ENCODE results near the gene UBE4A. TPM values are rescaled to one million over a fixed set of nuclear protein-coding genes. Genes with fewer than 3 reads are reported as not detected.

Gene UBE4A
- total and polyA plus RNA-seq, 2 donors (not counting 3 experiments of a cell fraction or from before 2014, with no cell fraction given) = 13.3 to 40.2 TPM

GRCh38 chr11:118435893-118436624, 76.7 kb downstream of the UBE4A start, which contains the start of gene KMT2A:
Gene KMT2A (plus strand): TSS chr11:118436492. CDS start chr11:118436513, 21 bp downstream.
- TF ChIP-seq JUN (IDR thresholded peaks at IDR 0.05; ENCODE audit: borderline replicate concordance, insufficient read depth, insufficient read length, low read depth) (no peak), POLR2A (IDR thresholded peaks at IDR 0.05; ENCODE audit: low read depth, low read length) (peak; percentile 81), POLR2AphosphoS5 (IDR thresholded peaks at IDR 0.05; ENCODE audit: insufficient read depth, low read depth, low read length) (peak; percentile 69), FOS (IDR thresholded peaks at IDR 0.05; ENCODE audit: borderline replicate concordance, insufficient read depth, low read length) (no peak), GATA2 (IDR thresholded peaks at IDR 0.05; ENCODE audit: insufficient read depth, insufficient read length, low read depth, low read length) (no peak), EZH2 (IDR thresholded peaks at IDR 0.05; ENCODE audit: borderline replicate concordance, low read depth, low read length, severe bottlenecking) (no peak)
- FAIRE-seq = peak; percentile 48
- Histone ChIP-seq H3K9ac (replicated peaks; ENCODE audit: extremely low read depth, insufficient read depth, low read length) (peak within 1 kb of the TSS; percentile 85), H4K20me1 (replicated peaks; ENCODE audit: control insufficient read depth, extremely low read depth, insufficient read depth, low read length) (peaks cover 14% of the 10 kb centered on the region), H3K4me2 (ENCODE audit: insufficient read depth, low read length) (peak within 1 kb of the TSS; percentile 83), H3K27me3 (ENCODE audit: control insufficient read depth in 2 of 2, insufficient read depth in 2 of 2, low read length in 2 of 2) (no peaks in the 10 kb centered on the region), H3K27ac (ENCODE audit: insufficient read depth, low read depth, low read length) (peak within 1 kb of the TSS; percentile 45), H2AFZ (ENCODE audit: low read depth, low read length) (peak within 1 kb of the TSS; percentile 81), H3K36me3 (ENCODE audit: control insufficient read depth in 2 of 2, extremely low read depth in 1 of 2, insufficient read depth in 2 of 2, low read length in 2 of 2) (no peaks in the 10 kb centered on the region), H3K9me3 (replicated peaks; ENCODE audit: control insufficient read depth, insufficient read depth, low read length) (no peaks in the 10 kb centered on the region), H3K4me3 (replicated peaks in 1 of 3; ENCODE audit: insufficient read depth in 1 of 3, low read depth in 1 of 3, low read length in 3 of 3) (peak within 1 kb of the TSS; percentile 82 to 94 (median 90)), H3K4me1 (ENCODE audit: control insufficient read depth, extremely low read depth, insufficient read depth, low read length) (peaks cover 29% of the 10 kb centered on the region), H3K79me2 (ENCODE audit: control insufficient read depth, insufficient read depth, low read length) (peaks cover 45% of the 10 kb centered on the region), H3K9me1 (replicated peaks; ENCODE audit: control insufficient read depth, extremely low read depth, insufficient read depth, low read length) (no peaks in the 10 kb centered on the region)
- DNase-seq (ENCODE audit: low read depth, low spot score) = peak; percentile 98
- intact Hi-C loops (cut with micrococcal nuclease) (loop anchor here (1.0 to 5.0 kb wide), 3 partner anchors 35 to 131 kb away; partner anchors contain the start of genes ATP5MG and IFT46), dilution Hi-C loops (cut with MboI; ENCODE audit: extremely low pct_ligation_motif_present, low sequenced_read_pairs) (no loop called here)
- ChIA-PET POLR2A (interaction anchor here (0.6 kb wide), 3 partner anchors 10 to 1649 kb away, joined by 3 to 6 read pairs (median 3); no protein-coding TSS in a partner anchor), CTCF (interaction anchor here (0.8 to 2.4 kb wide), 9 partner anchors 9 to 53 kb away, joined by 3 to 9 read pairs (median 4); no protein-coding TSS in a partner anchor)
- no TSS peak for BruUV-seq (replicated peaks)

Data from endothelial cell of umbilical vein (primary cell).